ENCODE measurements around the gene TPRG1.

Gene TPRG1

GRCh38 chr3:189167027-189167766 is 4.6 kb upstream of the TPRG1 start:
- DNase-seq = no peak

- DNase-seq = no peak
These were observed 3.1 kb upstream of the TPRG1 start for GRCh38 chr3:189168711-189169110.

DNA sequence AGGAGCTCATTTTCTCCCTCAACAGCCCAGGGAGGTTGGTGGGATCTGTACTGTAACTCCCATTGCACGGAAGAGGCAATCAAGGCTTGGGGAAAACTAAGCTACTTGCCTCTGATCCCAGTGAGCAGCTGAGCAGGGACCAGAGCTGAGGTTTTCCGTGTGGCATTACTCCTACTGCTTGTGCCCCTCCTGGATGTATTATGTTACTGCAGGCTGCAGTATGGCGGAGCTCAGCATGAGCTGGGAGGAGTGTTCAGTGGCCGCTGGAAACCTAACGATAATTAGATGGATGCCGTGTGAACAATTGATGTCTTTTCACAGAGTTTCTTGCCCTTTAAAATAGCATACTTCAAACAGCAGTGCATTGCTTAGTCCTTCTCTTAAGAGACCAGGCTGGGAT is 2.0 kb upstream of the TPRG1 start:
- DNase-seq = no peak

DNA sequence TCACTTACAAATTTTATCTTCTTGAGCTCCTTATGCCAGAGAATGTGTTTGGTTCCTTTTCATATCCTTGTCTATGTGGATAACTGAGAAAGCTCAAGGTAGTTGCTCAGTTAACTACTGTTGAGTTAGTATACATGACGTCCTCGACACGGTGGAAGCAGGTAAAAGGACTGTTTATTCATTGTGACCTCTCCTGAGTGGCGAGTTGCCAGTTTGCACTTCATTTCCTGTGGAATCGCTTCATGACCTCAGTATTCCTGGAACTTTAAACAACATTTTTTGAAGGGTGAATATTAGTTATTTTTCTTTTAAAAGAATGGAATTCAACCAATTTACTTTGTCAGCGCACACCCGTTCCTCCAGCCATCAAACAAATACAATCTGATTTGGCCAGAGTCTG is 1.2 kb upstream of the TPRG1 start:
- DNase-seq = no peak

DNA sequence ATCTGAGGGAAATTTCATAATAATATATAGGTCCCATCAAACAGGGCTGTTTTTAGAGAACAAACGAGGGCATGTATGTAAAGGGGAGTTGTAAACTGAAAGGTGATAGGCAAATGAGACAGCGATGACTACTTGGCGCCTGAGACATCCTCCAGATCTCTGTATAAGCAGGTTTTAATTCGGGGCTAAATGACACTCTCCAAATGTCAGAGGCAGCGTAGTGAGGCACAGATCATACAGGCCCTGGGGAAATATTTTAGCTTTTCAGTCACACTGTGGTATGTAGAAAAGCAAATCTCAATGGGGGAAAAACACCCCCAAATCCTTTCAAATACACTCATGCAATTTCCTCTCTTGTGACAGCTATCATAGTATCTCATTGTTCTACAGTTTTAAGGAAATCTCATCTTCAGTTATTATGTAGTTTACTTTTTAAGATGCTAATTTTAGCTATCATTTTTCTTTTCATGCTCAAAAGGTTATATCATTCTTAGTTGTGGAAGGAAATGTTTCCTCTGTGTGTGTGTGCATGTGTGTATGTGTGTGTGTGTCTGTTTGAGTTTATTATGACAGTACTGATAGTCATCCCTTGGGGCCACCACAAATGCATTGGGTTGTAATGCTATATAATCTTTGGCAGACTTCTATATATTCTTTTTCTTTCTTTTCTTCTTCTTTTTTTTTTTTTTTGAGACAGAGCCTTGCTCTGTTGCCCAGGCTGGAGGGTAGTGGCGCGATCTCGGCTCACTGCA is 1.1 kb downstream of the TPRG1 start:
- no peak for DNase-seq

DNA sequence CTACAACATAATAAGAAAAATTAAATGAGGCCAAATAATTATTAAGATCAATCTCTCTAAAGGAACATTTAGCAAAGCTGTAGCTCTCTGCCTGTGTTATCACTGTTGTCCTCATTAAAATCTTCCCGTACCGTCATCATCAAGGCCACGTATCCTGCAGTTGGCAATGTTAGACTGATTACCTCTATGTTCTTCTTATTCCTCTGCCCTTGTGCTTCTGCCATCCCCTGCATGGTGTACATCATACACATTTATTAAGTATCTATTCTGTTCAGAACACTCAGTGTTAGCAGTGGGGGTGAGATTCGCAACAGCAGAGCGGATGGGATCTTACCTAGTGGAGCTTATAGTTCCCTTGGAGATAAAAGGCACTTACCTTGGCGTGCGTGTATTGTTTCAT is 12.8 kb downstream of the TPRG1 start:
- no peak for DNase-seq

- no peak for DNase-seq
These were observed 14.3 kb downstream of the TPRG1 start for GRCh38 chr3:189186101-189186500.

DNA sequence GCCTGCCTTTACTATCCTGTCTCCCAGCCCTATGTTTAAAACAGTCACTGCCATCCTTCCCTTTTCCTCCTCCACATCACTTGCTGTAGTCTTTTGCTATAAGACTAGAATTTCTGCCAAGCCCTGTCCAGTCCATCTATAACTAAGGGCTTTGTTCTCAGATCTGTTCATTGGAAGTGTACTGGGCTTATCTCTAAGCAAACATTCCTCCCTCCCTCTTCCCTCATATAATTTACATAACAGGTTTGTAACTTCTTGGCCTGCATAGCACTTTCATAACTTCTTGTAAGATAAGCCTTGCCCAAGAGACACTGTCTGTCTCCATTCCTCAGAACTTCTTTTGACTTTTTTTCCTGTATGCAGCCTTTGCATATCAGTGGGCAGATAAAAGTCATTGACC is 16.7 kb downstream of the TPRG1 start:
- DNase-seq = no peak

DNA sequence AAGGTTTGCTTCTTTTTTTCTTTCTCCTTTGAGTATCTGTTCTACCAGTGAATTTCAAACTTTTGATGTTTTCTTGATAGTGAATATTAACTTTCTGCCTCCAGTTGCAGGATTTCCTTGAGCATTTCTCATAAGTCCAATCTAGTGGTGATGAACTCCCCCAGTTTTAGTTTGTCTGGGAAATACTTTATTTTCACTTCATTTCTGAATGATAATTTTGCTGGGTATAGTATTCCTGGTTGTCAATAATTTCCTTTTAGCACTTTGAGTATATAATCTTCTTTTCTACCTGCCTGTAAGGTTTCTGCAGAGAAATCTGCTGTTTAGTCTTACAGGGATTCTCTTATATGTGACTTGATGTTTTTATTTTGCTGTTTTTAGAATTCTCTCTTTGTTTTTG is 21.0 kb downstream of the TPRG1 start:
- DNase-seq = no peak

DNA sequence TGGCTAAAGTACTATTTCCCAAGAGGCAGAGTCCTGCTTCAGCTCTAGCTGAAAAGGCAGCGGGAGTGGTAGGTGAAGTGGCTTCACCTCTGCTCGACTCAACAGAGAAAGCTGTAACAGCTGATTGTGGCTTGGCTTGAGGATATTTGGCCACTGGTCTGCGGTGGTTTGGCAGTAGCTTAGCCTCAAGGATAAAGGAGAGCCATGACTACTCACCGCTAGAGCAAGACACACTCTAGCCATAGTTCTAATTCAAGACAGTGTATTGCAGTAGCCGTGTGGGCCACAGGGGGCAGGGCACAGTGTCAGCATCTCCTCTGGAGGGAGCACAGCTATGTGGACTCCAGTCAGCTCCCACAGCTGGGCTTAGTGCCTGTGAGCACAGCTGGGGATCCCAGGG is 23.5 kb downstream of the TPRG1 start:
- no peak for DNase-seq

GRCh38 chr3:189202106-189202505 is 30.3 kb downstream of the TPRG1 start:
- no peak for DNase-seq

- no peak for DNase-seq
These were observed 30.8 kb downstream of the TPRG1 start for GRCh38 chr3:189202583-189202982.

- no peak for DNase-seq
These were observed 32.5 kb downstream of the TPRG1 start for GRCh38 chr3:189204167-189204866.

DNA sequence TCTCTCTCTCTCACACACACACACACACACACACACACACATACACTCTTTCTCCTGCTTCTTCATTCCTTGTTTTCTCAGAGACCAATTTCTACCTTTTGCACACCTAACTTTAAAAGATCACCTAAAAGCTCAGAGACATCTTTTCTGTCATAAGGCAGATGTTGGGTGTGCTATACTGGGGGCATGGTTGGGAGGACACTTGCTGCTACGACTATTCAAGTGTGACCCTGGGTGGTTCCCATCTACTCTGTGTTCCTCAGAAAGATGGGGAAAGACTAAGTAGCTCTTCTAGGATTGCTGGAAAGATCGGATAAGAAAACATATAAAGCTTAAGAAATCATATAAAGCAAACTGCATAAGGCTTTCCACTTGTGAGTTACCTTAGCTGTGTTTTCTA is 33.2 kb downstream of the TPRG1 start:
- no peak for DNase-seq

DNA sequence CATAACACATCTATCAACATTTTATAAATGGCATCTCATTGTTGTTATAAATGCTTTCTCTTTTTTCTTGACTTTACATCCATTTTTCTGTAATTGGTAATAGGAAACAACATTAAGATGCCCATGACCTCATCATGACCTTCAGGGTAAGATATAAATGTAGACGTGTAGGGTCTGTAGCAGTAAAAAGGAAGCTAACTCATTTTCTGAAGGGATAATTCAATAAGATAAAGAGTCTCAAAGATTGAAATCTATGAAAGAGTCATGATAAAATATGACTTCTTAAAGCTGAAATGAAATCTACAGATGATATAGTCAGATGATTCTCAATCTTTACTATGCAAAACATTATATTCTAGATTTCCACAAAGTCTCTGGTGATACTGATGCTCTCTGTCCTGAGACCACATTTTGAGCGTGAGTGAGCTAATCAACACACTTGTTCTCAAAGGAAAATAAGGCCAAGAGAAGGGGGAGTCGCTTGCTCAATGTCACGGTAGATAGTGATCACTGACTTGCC is 38.5 kb downstream of the TPRG1 start:
- DNase-seq = no peak

- DNase-seq = no peak
These were observed 40.9 kb downstream of the TPRG1 start for GRCh38 chr3:189212681-189213080.

DNA sequence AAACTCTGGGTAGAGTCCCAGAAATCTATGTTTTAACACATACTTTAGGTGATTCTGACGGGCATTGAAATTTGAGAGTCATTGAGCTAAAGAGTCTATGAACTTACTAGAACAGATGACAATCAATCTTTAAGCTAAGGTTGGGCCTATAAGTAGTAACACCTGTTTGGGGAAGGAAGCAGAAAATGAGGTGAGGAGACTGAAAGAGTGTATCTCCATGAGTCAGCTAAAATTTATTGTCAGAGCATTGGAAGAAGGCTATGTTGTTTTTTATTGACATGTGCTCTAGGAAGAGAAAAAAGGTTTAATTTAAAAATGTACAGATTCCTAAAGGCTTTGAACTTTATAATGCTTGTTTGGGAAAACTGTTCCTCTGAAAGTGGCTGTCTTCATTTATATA is 42.9 kb downstream of the TPRG1 start:
- DNase-seq = no peak

DNA sequence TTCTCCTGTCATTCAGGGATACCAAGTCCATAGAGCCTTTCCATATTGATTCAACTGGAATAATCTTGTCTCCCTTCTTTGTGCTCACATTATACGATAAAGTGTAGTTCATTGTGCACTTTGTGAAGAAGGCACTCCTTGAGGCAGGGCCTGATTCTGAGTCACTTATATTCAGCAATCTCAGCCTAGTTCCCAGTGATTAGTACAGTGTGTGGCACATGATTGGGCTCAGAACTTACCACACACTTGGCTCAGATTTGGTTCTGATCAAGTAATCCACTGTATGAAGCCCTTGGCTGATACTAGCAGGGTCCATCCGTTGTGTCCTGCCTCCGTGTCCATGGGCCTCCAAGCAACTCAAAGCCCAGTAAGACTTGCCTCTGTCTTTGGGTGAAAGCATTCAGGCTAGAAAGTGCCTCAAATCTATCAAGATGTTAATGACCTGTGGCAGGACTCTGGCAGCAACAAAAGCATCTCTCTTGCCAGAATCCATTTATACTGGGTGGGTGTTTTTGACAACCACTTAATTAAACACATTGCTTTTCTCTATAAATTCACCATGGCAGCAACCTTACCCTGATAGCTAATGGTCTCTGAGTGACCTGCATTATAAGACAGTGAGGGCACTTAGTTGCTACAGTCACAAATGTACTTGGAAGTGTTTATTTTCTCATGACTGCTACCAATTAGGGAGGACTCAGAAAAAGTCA is 51.3 kb downstream of the TPRG1 start:
- no peak for DNase-seq

DNA sequence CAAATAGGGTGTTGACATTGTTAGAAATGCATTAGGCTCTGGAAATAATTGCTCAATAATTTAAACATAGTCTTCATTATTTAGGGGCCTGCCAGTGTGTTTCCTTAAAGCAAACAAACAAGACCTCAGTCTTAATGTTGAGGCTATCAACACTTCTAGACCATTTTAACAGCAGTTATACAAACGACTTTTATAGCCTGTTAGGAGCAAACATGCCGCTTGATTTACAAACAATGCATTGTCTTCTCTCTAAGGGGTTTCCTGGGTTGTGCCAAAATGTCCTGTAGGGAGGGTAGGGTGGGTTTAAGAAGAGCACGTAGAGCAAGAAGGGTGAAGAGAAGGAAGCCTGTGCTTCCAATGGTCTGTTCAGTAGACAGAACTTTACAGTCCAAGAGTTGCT is 53.7 kb downstream of the TPRG1 start:
- no peak for DNase-seq

- DNase-seq = no peak
These were observed 55.5 kb downstream of the TPRG1 start for GRCh38 chr3:189227249-189227648.

- DNase-seq = no peak
These were observed 57.5 kb downstream of the TPRG1 start for GRCh38 chr3:189229196-189229828.

GRCh38 chr3:189232790-189233189 is 61.0 kb downstream of the TPRG1 start:
- DNase-seq = no peak
